ENCODE measurements around the gene FOXN3. TPM values are rescaled to one million over a fixed set of nuclear protein-coding genes. Genes with fewer than 3 reads are reported as not detected.

FOXN3 gene
- polyA plus RNA-seq, 1 donor from 2014 or later, result 10.3 TPM

DNA sequence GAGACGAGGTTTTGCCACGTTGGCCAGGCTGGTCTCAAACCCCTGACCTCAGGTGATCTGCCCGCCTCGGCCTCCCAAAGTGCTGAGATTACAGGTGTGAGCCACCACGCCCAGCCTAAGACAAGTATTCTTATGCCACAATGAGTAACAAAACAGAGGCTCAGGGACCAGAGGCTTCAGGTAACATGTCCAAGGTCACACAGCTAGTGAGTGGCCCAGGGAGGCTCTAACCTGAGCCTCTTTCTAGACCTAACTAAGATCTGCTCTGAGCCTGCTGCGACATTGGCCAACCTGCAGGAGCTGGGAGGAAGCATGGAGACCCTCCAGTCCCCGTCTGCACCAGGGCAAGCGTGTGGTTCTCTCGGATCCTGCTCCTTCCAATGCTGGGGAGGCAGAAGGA, 77.9 kb downstream of the FOXN3 start:
- no peak overlapping the region for H3K4me3 ChIP-seq (ENCODE audit: low read length)
- H3K9me2 ChIP-seq (ENCODE audit: insufficient read depth, low read length), result no peaks in the 10 kb centered on the region
- no peaks in the 10 kb centered on the region for H3K36me3 ChIP-seq (ENCODE audit: insufficient read depth, low read length)
- H3K79me2 ChIP-seq (replicated peaks; ENCODE audit: insufficient read depth, low read length), result no peaks in the 10 kb centered on the region
- TF ChIP-seq, protein P1, sequence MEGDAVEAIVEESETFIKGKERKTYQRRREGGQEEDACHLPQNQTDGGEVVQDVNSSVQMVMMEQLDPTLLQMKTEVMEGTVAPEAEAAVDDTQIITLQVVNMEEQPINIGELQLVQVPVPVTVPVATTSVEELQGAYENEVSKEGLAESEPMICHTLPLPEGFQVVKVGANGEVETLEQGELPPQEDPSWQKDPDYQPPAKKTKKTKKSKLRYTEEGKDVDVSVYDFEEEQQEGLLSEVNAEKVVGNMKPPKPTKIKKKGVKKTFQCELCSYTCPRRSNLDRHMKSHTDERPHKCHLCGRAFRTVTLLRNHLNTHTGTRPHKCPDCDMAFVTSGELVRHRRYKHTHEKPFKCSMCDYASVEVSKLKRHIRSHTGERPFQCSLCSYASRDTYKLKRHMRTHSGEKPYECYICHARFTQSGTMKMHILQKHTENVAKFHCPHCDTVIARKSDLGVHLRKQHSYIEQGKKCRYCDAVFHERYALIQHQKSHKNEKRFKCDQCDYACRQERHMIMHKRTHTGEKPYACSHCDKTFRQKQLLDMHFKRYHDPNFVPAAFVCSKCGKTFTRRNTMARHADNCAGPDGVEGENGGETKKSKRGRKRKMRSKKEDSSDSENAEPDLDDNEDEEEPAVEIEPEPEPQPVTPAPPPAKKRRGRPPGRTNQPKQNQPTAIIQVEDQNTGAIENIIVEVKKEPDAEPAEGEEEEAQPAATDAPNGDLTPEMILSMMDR (IDR thresholded peaks at IDR 0.05; ENCODE audit: poor library complexity, severe bottlenecking), result no peak
- TF ChIP-seq EZH2 (IDR thresholded peaks at IDR 0.05; ENCODE audit: borderline replicate concordance, insufficient read depth, low read length, poor library complexity, severe bottlenecking), result no peak
- H3K9ac ChIP-seq (ENCODE audit: low read length), result no peak overlapping the region
- no peak overlapping the region for H3K4me2 ChIP-seq (ENCODE audit: low read length)
- no peaks in the 10 kb centered on the region for H3K27me3 ChIP-seq (ENCODE audit: insufficient read depth, low read depth, low read length)
- H3K27ac ChIP-seq (ENCODE audit: low read length), result no peak overlapping the region
- H3F3A ChIP-seq (ENCODE audit: insufficient read depth, low read length, poor library complexity, severe bottlenecking), result no peaks in the 10 kb centered on the region
- no peaks in the 10 kb centered on the region for H4K20me1 ChIP-seq (ENCODE audit: insufficient read depth)
- no peak overlapping the region for H2AFZ ChIP-seq (ENCODE audit: low read depth, low read length)
- H3K9me3 ChIP-seq (ENCODE audit: low read length), result no peaks in the 10 kb centered on the region

DNA sequence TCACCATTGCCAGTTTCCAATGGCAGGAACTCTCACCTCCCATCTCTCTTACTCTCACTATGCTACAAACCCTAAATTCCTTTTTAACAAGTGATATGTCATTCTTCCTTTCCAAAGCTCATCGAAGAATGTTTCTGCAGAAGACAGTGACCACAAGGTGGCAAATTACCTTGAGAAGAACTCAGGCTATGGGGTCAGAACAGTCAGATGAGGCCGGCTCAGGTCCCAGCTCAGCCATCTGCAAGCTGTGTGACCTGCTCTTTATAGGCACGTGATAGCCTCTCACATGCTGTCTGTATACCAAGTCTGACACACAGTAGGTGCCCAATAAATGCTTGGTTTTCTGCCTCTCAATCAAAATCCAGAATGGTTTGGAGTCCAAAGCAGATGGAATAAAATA, 80.7 kb downstream of the FOXN3 start:
- Histone ChIP-seq H3F3A (ENCODE audit: insufficient read depth, low read length, poor library complexity, severe bottlenecking) (no peaks in the 10 kb centered on the region), H3K27me3 (ENCODE audit: insufficient read depth, low read depth, low read length) (no peaks in the 10 kb centered on the region), H3K4me3 (ENCODE audit: low read length) (no peak overlapping the region), H3K4me2 (ENCODE audit: low read length) (no peak overlapping the region), H3K36me3 (ENCODE audit: insufficient read depth, low read length) (no peaks in the 10 kb centered on the region), H4K20me1 (ENCODE audit: insufficient read depth) (no peaks in the 10 kb centered on the region), H3K9me3 (ENCODE audit: low read length) (no peaks in the 10 kb centered on the region), H2AFZ (ENCODE audit: low read depth, low read length) (no peak overlapping the region), H3K9ac (ENCODE audit: low read length) (no peak overlapping the region), H3K9me2 (ENCODE audit: insufficient read depth, low read length) (no peaks in the 10 kb centered on the region), H3K27ac (ENCODE audit: low read length) (no peak overlapping the region), H3K79me2 (replicated peaks; ENCODE audit: insufficient read depth, low read length) (no peaks in the 10 kb centered on the region)
- TF ChIP-seq POLR2AphosphoS5 (IDR thresholded peaks at IDR 0.05) (no peak), REST (IDR thresholded peaks at IDR 0.05; ENCODE audit: borderline replicate concordance) (no peak), EP300 (conservative IDR thresholded peaks at IDR 0.05; ENCODE audit: poor library complexity, severe bottlenecking) (no peak)

DNA sequence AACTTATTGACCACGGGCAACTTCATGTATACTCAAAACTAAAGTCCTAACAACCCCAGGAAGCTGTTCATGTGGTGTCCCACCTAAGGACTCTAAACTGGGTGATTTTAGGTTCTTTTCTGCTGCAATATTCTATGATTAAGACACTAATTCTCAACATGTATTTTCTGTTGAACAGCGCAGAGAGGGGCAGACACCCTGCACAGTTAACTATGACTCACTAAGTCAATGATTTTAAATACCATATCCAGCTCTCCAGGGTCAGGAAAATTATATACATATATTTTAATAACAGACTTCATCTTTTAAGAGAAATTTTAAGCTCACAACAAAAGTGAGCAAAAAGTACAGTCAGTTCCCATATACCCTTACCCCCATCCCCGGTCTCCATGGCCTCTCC, 85.0 kb downstream of the FOXN3 start:
- Histone ChIP-seq H3K9me3 (ENCODE audit: low read length) (no peaks in the 10 kb centered on the region), H3K36me3 (ENCODE audit: insufficient read depth, low read length) (no peaks in the 10 kb centered on the region), H3K79me2 (replicated peaks; ENCODE audit: insufficient read depth, low read length) (no peaks in the 10 kb centered on the region), H3K9ac (ENCODE audit: low read length) (no peak overlapping the region), H3K27ac (ENCODE audit: low read length) (no peak overlapping the region), H3F3A (ENCODE audit: insufficient read depth, low read length, poor library complexity, severe bottlenecking) (no peaks in the 10 kb centered on the region), H3K27me3 (ENCODE audit: insufficient read depth, low read depth, low read length) (no peaks in the 10 kb centered on the region), H4K20me1 (ENCODE audit: insufficient read depth) (no peaks in the 10 kb centered on the region), H3K9me2 (ENCODE audit: insufficient read depth, low read length) (no peaks in the 10 kb centered on the region), H3K4me3 (ENCODE audit: low read length) (no peak overlapping the region), H2AFZ (ENCODE audit: low read depth, low read length) (no peak overlapping the region), H3K4me2 (ENCODE audit: low read length) (no peak overlapping the region)
- TF ChIP-seq MXI1 (conservative IDR thresholded peaks at IDR 0.05; ENCODE audit: poor library complexity, severe bottlenecking) (no peak), POLR2AphosphoS5 (IDR thresholded peaks at IDR 0.05) (no peak), RAD21 (conservative IDR thresholded peaks at IDR 0.05) (no peak), REST (IDR thresholded peaks at IDR 0.05; ENCODE audit: borderline replicate concordance) (no peak), TAF1 (IDR thresholded peaks at IDR 0.05; ENCODE audit: low read depth) (no peak), EP300 (conservative IDR thresholded peaks at IDR 0.05; ENCODE audit: poor library complexity, severe bottlenecking) (no peak), SMC3 (conservative IDR thresholded peaks at IDR 0.05; ENCODE audit: poor library complexity) (no peak)
- TF ChIP-seq, protein P1 (IDR thresholded peaks at IDR 0.05; ENCODE audit: poor library complexity, severe bottlenecking), result no peak

Measured in neural cell (in vitro differentiated cells).